GM19395 (cell line): ENCODE measurements around the gene RTKN.

Experiments used
- ATAC-seq: cut with Tn5 transposase; IDR thresholded peaks from one replicate; pipeline ENCODE4 v1.9.1; 2021; ENCODE audit warnings: mild to moderate bottlenecking, moderate library complexity; ENCODE audit not compliant: unreplicated experiment

The RTKN gene

GRCh38 chr2:74419345-74419744 is 22.4 kb downstream of the RTKN start:
- ATAC-seq: no peak

- ATAC-seq: no peak
Measured at GRCh38 chr2:74418312-74418711, 23.4 kb downstream of the RTKN start.

GRCh38 chr2:74417763-74418162 is 24.0 kb downstream of the RTKN start:
- no peak for ATAC-seq

GRCh38 chr2:74417197-74417596 is 24.5 kb downstream of the RTKN start:
- ATAC-seq: no peak

GRCh38 chr2:74416778-74417177 is 25.0 kb downstream of the RTKN start:
- no peak for ATAC-seq

- ATAC-seq: no peak
Measured at GRCh38 chr2:74415762-74416395, 25.9 kb downstream of the RTKN start.

GRCh38 chr2:74414881-74415761 is 26.6 kb downstream of the RTKN start:
- ATAC-seq: no peak

- no peak for ATAC-seq
Measured at GRCh38 chr2:74414441-74414840, 27.3 kb downstream of the RTKN start.

GRCh38 chr2:74413001-74413698 is 28.6 kb downstream of the RTKN start:
- ATAC-seq: no peak

GRCh38 chr2:74407682-74408081 is 34.1 kb downstream of the RTKN start:
- no peak for ATAC-seq

GRCh38 chr2:74406035-74406434 is 35.7 kb downstream of the RTKN start:
- no peak for ATAC-seq

- ATAC-seq: no peak
Measured at GRCh38 chr2:74401891-74402290, 39.8 kb downstream of the RTKN start.

GRCh38 chr2:74399785-74400184 is 42.0 kb downstream of the RTKN start:
- ATAC-seq: peak; percentile 60

- ATAC-seq: no peak
Measured at GRCh38 chr2:74396149-74396548, 45.6 kb downstream of the RTKN start.

GRCh38 chr2:74393525-74393924 is 48.2 kb downstream of the RTKN start:
- ATAC-seq: no peak

- no peak for ATAC-seq
Measured at GRCh38 chr2:74392449-74392743, 49.3 kb downstream of the RTKN start.

- ATAC-seq: peak; percentile 74
Measured at GRCh38 chr2:74391580-74392448, 49.9 kb downstream of the RTKN start.

- peak; percentile 26 for ATAC-seq
Measured at GRCh38 chr2:74391209-74391579, 50.5 kb downstream of the RTKN start.

GRCh38 chr2:74390606-74391005 is 51.1 kb downstream of the RTKN start:
- ATAC-seq: no peak

- no peak for ATAC-seq
Measured at GRCh38 chr2:74387346-74387745, 54.4 kb downstream of the RTKN start.

- no peak for ATAC-seq
Measured at GRCh38 chr2:74385396-74385795, 56.3 kb downstream of the RTKN start.
